Kidney tubule cell (primary cell): ENCODE data around the gene EXOC6B.

ENCODE experiments used
- DNase-seq: peaks from one replicate; pipeline ENCODE4 v3.0.0-alpha.2; 2018; ENCODE audit warnings: low spot score

EXOC6B gene

DNA sequence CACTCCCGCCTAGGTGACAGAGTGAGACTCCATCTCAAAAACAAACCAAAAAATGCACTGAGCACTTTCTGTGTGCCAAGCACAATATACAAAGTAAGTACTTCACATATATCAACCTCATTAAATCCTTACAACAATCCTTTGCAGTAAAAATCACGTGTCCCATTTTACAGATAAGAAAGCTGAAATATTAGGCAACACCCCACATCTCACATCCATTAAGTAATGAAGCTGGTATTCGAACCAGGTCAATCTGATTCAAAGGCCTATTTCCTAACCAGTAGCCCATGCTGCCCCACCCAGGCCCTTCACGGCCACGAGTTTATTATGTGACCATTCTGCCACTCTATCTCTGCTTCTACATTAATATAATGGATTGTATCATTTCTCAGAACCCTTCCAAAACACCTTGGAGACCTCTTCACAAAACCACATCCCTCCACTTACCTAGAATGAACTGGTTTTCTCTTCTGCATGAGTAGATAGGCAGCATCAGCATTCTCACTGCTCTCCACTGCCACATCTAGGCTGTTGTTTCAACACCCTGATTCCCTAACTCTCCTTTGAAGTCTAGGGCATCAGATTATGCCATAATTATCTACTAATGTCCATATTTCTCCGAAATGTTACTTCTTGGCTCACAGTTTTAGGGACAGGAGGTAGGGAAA, 3.1 kb upstream of the EXOC6B start:
- DNase-seq, result no peak

DNA sequence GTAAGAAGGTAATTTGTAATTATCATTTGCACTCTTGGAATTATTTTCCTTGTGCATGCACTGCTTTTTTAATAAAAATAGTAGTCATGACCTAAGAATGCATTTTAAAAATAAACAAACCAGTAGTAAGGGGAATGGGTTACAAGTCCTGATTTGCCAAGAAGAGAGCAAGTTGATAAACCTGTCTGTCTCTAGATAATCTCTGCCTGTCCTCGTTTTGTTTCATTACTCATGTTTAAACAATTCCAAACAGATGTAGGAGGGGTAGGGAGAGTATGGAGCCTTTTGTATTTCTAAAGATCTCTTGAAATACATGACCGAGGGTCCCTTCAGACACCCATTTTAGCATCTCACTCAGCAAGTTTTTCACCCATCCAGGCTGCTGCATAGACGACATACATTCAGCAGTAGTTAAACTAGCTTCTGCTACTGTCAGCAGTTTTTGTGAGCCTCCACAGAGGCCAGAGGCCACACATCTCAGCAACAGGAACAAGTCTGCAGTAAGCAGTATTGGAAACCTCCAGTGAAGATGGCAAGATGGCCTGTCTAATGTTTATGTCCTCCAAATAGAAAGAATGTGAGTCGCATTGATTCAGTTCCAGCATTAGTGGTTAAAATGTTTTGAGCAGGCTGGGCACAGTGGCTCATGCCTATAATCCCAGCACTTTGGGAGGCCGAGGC, 2.3 kb upstream of the EXOC6B start:
- DNase-seq, result peak; percentile 29

DNA sequence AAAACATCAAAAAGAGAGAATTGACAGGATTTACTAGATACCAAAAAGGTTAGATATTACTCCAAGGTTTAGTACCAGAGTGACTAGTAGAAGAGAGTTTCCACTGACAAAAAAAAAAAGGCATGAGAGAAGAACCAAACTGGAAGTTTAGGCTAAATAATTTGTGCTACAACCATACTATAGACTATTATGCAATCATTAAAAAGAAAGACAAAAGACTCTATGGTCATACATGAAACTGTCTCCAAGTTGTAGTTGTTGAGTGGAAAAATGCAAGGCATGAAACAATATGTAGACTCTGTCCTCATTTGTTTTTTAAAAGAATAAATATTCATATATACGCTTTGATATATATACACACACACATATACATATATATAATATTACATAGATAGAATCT, 1.7 kb upstream of the EXOC6B start:
- no peak for DNase-seq

DNA sequence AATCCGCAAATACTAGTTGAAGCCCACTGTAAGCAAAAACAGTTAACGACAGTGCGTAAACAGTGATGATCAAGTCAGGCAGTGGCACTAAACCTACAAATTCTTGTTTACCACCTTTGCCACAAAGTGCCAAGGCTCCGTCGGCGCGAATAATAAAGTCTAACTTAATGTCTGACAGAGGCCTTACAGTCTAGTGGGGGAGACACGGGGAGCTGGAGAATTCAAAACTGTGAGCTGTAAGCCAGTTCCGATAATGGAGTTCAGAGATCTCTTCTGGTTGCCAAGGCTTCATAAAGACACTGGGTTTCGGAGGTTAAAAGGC, 284 bp upstream of the EXOC6B start:
- no peak for DNase-seq

DNA sequence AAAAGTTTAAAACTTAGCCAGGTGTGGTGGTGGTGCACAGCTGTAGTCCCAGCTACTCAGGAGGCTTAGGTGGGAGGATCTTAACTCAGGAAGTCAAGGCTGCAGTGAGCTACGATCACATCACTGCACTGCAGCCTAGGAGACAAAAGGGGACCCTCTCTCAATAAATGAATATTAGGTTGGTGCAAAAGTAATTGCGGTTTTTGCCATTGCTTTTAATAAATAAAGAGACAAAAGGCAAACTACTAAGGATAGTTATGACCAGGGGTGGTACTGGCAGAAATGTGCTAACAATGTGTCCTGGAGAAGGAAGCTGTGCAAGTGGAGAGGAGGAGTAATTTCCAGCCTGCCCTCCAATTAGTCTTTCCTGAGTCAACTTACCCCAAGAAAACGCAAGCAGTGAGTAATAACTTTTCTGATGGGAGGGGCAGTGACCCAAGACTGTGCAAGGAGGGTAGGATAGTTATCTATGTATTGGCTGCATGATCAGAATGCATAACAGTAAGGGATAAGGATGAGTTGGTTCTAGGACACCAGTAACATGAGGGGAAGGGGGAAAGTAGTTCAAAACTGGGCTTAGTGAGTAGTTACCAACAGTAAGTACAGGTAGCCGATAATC, 1.5 kb downstream of the EXOC6B start:
- peak; percentile 69 for DNase-seq

DNA sequence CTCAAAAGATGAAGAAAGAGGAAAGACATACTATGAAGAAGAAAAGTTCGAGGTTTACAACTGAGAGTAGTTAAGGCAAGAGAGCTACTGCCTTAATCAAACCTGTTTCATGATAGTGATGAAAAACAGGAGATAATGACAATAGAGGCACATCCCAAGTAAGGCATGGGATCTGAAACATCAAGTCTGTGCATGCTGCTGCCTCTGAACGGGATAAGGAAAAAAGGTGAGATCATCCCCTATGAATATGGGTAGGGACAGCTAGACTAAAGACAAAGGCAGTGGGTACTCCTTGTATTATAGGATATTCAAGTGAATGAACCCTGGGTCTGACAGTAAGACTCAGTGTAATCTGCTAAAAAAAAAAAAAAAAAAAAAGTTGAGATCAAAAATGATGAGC, 3.0 kb downstream of the EXOC6B start:
- DNase-seq, result no peak

DNA sequence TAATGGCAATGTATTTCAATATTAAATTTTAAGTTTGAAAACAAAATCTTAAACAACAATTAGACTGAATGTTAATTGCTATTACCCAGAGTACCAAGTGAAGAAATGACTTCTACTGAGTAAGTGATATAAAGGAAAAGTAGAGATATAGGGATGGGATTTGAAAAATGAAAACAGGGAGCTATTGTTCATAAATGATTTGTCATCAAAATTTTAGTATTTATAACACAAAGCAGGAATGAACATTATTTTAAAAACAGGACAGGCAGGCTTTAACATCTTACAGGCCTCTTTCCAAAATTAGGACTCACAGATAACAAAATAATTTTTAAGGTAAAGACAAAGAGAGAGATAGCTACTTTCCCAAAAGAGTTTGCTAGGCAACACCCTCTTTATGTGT, 3.9 kb downstream of the EXOC6B start:
- DNase-seq, result no peak

DNA sequence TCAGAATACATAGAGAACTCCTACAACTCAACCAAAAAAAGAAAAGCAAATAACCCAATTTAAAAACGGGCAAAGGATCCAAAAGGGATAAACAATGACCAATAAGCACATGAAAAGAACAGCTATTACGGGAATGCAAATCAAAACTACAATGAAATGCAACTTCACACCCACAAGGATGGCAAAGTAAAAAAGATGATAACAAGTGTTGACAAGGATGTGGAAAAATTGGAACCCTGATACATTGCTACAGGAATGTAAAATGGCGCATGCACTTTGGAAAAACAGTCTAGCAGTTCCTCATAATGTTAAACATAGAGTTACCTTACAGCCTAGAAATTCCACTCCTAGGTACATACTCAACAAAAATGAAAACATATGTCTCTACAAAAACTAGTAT, 4.7 kb downstream of the EXOC6B start:
- DNase-seq, result no peak

DNA sequence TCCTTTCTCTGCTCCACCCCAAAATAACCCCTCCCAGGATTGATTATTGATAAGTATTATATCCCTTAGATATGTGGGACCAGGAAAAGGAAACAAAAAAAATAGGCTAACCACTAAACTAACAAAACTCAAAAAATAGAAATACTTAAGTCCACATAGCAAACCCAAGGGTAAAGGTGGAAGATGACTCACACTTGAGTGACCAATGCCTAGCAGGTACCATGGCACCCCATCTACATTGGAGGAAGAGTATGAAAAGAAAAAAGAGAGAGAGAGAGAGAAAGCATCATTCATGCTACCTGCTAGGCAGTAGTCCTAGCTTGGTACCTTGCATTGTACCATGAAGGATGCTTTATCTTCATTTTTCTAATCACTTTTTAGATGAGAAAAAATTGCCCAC, 6.3 kb downstream of the EXOC6B start:
- peak; percentile 39 for DNase-seq

DNA sequence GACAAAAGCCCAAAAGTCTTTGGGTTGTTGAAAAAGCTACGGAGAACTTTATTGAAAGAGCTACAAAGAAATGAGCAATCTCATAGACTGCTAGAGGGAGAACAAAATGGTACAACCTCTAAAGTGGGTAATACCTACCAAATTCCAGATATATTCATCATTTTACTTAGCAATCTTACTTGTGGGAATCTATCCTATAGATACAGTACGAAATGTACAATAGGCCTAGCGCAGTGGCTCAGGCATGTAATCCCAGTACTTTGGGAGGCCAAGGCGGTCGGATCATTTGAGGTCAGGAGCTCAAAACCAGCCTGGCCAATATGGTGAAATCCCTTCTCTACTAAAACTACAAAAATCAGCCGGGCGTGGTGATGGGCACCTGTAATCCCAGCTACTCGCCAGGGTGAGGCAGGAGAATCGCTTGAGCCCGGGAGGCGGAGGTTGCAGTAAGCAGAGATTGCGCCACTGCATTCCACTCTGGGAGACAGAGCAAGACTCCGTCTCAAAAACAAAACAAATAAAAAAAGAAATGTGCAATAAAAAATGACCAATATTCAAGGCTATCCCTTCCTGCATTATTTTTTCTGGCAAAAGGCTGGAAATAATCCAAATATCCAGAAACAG, 10.1 kb downstream of the EXOC6B start:
- DNase-seq, result no peak

DNA sequence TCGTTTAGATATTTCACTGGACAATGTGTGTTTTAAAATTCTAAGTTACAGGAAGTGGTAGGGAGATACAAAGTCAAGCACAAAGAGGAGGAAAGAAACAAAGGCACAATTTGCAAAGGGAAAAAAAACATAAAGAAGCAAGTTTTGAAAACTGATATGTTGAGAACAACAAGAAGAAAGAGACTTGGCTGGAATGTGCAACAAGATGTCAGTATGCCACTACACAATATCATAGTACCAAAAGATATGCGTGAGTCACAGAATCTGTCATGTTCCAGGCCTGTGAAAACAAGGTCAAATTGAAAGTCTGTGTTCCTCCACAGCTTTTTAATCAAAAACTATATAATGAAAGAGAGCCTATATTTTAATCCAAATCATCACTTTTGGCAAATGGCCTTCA, 12.0 kb downstream of the EXOC6B start:
- peak; percentile 10 for DNase-seq

DNA sequence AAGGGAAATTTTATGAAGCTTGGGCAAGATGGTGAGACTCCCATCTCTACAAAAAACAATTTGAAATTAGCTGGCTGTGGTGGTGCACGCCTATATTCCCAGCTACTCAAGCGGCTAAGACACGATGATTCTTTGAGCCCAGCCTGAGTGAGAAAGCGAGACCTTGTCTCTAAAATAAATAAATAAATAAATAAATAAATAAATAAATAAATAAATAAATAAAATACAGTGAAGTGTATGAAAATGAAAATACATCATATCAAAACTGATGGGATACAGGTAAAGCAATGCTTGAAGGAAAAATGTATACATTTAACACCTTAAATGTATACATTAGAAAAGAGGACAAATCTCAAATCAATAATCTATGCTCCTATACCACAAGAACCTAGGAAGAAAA, 15.7 kb downstream of the EXOC6B start:
- no peak for DNase-seq

DNA sequence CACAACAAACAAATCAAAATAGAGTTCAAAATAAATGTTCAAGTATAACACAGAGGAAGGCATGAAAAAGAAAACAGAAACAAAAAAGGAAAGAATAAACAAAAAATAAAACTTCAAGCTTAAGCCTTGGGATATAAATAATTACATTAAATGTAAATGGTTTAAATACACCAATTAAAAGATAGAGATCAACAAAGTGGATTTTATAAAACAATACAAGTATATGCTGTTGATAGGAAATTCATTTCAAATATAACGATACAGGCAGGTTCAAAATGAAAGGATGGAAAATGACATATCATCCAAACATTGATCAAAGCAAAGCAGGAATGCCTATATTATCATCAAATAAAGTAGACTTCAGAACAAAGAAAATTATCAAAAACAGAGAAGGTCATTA, 16.7 kb downstream of the EXOC6B start:
- DNase-seq, result no peak

DNA sequence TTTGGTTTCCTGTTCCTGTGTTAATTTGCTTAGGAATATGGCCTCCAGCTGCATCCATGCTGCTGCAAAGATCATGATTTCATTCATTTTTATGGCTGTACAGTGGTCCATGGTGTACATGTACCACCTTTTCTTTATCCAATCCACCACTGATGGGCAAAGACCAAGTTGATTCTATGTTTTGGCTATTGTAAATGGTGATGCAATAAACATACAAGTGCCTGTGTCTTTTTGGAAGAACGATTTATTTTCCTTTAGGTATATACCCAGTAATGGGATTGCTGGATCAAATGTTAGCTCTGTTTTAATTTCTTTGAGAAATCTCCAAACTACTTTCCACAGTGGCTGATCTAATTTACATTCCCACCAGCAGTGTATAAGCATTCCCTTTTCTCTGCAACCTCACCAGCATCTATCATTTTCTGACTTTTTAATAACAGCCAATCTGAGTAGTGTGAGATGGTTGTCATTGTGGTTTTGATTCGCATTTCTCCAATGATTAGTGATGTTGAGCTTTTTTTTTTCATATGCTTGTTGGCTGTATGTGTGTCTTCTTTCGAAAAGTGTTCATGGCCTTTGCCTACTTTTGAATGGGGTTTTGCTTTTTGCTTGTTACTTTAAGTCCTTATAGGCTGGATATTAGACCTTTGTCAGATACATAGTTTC, 19.4 kb downstream of the EXOC6B start:
- no peak for DNase-seq

DNA sequence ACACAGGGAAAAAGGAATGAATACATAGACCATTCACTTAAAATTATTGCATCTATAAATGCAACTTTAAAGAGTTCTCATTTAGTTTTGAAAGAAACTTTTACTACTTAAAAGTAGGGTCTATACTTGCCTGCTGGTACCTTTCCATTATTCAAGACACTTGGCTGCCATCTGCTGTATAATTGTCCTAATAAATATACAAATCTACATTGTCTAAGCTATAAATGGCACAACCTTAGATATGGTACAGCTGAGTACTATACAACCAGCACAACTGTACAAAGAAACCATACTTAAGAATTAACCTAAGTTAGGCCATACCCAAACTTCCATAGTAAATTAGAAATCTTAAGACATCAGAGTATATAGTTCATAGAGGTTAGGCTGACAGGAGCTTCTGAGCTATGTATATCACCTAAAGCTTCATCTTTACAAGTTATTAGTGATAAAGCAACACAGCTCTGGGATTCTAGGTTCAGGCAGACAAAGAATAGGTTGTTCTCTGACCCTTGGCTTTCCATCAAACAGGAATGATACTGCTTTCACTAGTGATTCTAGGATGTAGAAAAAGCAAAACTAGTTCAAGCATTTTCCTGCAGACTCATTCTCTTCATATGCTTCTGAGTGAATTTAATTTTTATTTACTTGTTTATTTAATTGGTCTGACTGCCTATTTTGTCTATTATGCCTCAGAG, 22.1 kb downstream of the EXOC6B start:
- DNase-seq, result no peak

DNA sequence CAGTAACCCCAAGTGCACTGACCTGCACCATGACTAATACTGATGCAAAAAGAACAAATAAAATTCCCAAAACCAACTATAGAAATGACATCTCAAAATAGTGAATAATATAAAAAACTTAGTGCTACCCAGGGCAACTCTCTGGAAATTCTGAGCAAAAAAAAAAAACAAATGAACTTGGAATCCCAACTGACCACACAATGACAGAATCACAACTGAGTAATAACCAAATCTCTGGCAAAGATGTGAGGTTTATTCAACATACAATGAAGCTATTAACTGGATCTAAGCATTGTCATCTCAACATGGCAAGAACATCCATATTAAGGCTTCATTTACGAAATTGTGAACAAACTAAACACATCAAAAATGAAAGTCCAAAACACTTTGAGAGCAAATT, 22.7 kb downstream of the EXOC6B start:
- peak; percentile 3 for DNase-seq

DNA sequence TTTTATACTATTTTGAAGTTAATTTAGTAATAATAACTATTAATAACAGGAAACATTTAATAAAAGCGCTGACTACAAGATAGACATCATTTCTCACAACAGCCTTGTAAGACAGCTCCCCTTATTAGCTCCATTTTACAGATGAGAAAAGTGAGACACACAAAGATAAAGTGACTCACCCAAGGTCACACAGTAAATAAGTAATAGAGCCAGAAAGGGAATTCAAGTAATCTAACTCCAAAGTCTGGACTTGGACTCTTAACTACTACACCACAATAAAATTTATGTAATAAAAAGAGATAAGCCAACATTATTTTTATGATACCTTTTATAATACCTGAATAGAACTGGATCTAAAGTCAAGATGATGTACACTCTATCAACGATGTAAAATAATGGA, 25.3 kb downstream of the EXOC6B start:
- DNase-seq, result no peak

DNA sequence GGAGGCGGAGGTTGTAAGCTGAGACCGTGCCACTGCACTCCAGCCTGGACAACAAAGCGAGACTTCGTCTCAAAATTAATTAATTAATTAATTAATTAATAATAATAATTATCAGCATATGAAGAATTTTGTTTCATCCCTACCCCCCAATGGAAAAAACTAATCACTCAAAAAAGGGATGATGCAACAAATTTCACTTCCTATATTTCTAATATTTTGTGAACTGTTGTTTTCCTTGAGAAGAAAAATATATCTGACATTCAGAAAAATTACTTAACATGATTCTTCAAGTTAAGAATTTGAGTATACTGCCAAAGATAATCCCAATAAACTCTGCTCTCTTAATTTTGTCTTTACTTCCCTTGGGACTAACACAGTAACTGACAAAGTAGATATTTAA, 28.1 kb downstream of the EXOC6B start:
- no peak for DNase-seq

DNA sequence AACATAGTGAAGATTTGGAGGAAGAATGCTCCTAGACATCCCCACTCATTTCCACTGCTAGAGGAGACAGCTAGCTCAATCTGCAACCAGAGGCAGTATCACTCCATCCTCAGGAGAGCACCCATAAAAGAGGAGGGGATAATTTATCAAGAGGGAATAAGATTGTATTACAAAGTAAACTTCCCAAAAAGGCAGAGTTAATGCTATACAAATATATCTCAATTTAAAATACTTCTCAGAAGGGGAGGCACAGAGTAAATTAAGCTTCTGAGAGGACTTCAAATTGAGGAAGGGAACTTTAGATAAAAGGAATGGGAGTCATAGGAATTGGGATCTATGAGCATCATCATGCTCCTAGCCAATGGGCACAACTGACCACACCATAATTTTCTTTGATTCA, 29.1 kb downstream of the EXOC6B start:
- no peak for DNase-seq

DNA sequence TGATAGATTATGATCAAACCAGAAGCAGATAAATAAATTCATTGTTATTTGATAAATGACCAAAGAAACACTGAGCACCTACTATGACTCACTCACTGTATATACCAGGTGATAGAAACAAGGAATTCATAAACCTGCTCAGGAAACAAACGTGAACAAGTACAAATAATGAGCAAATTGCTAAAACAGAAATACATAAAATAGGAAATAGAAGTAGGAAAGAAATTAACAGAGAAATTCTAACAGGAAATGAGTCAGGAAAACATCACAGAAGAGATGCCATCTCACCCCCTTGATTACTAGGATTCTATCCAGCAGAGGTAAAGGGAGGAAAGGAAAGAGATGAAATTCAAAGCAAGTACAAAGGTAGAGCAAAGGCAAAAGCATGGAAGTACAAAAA, 31.3 kb downstream of the EXOC6B start:
- peak; percentile 35 for DNase-seq

DNA sequence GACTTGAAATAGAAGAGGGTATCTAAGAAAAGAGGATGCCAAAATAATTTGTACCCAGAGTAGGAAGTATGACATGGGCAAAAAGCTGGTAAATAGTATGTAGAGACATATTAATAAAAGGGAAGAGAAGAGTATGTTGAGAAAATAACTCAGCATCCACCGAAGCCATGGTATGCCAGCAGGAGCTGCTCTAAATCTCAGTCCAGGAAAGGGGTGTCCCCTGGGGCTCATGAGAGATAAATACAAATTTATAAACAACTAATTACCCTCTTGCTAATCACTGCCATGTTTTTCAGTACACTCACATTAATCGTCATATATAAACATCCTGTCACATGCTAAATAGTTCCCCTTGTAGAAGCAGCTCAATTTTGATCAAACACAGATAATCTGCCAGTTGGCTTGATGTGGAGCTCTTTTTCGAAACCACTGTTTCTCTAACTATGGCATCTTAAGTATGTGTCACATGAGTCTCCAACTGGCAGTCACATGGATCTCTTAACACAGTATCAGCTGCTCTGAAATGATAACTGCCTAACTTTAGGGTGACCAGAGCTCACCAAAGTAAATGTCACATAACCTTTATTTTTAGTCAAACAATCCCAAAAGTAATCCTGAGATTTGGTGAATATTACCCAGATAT, 31.9 kb downstream of the EXOC6B start:
- peak; percentile 36 for DNase-seq

DNA sequence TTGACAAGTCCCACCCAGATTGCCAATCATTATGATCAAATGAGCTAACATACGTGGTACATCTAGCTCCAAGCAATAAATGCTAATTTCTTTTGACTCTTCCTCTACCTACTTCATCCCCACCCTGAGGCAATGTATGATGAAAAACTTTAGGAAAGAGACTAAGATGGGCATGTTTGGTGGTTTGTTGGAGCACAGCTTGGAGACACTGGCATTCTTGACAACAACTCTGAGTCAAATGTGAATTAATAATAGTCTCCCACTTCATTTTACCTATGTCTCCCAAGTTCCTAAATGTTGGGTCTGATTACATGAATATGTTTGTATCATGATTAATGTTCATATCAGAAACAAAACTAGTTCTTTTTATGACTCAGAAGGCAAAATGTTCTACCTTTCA, 36.6 kb downstream of the EXOC6B start:
- no peak for DNase-seq
